Measurements from ENCODE around the gene EGFL7. TPM values are rescaled to one million over a fixed set of nuclear protein-coding genes. Genes with fewer than 3 reads are reported as not detected.

EGFL7 gene
- total RNA-seq, 2 donors from 2014 or later = 31.5 to 34.0 TPM

- Histone ChIP-seq H3K27me3 (ENCODE audit: control insufficient read depth, insufficient read depth, low read length, poor library complexity, severe bottlenecking) (peaks cover 73% of the 10 kb centered on the region), H3K9me3 (ENCODE audit: control insufficient read depth, low read length) (no peaks in the 10 kb centered on the region), H3K27ac (ENCODE audit: low read depth, low read length) (no peak overlapping the region), H3K4me3 (ENCODE audit: low read length) (no peak overlapping the region), H3K9ac (ENCODE audit: extremely low read depth, low read length, poor library complexity, severe bottlenecking) (no peak overlapping the region), H3K36me3 (ENCODE audit: control insufficient read depth, insufficient read depth, low read length) (no peaks in the 10 kb centered on the region), H3K4me1 (ENCODE audit: control insufficient read depth, insufficient read depth, low read length) (peaks cover 9% of the 10 kb centered on the region)
- WGBS, 2 experiments (ENCODE audit: insufficient coverage in 1 of 2, insufficient read length in 1 of 2) = 82 to 86% methylated on average over 9 to 23 of the region's 30 CpGs
- no peaks in the 10 kb centered on the region for H3K36me3 Mint-ChIP-seq (ENCODE audit: low read depth)
- H3K4me1 Mint-ChIP-seq = no peaks in the 10 kb centered on the region
- no peak overlapping the region for H3K27ac Mint-ChIP-seq
- no peak for DNase-seq
- no peak for TF ChIP-seq CTCF (conservative IDR thresholded peaks at IDR 0.05)
- no peaks in the 10 kb centered on the region for H3K9me3 Mint-ChIP-seq
- H3K27me3 Mint-ChIP-seq (ENCODE audit: insufficient read depth) = peaks cover 57% of the 10 kb centered on the region
- H3K4me3 Mint-ChIP-seq = no peak overlapping the region
These were observed 36.5 kb upstream of the EGFL7 start for GRCh38 chr9:136626066-136626725.

- Histone ChIP-seq H3K4me1 (ENCODE audit: control insufficient read depth, insufficient read depth, low read length) (peaks cover 9% of the 10 kb centered on the region), H3K27ac (ENCODE audit: low read depth, low read length) (peak overlapping the region; percentile 44), H3K4me3 (ENCODE audit: low read length) (no peak overlapping the region), H3K36me3 (ENCODE audit: control insufficient read depth, insufficient read depth, low read length) (no peaks in the 10 kb centered on the region), H3K9me3 (ENCODE audit: control insufficient read depth, low read length) (no peaks in the 10 kb centered on the region), H3K27me3 (ENCODE audit: control insufficient read depth, insufficient read depth, low read length, poor library complexity, severe bottlenecking) (peaks cover 73% of the 10 kb centered on the region), H3K9ac (ENCODE audit: extremely low read depth, low read length, poor library complexity, severe bottlenecking) (no peak overlapping the region)
- DNase-seq = peak; percentile 84
- H3K27ac Mint-ChIP-seq = no peak overlapping the region
- WGBS, 2 experiments (ENCODE audit: insufficient coverage in 1 of 2, insufficient read length in 1 of 2) = 63 to 79% methylated on average over 15 to 25 of the region's 25 CpGs
- no peaks in the 10 kb centered on the region for H3K4me1 Mint-ChIP-seq
- H3K36me3 Mint-ChIP-seq (ENCODE audit: low read depth) = no peaks in the 10 kb centered on the region
- peaks cover 56% of the 10 kb centered on the region for H3K27me3 Mint-ChIP-seq (ENCODE audit: insufficient read depth)
- no peaks in the 10 kb centered on the region for H3K9me3 Mint-ChIP-seq
- no peak overlapping the region for H3K4me3 Mint-ChIP-seq
- peak; percentile 58 for TF ChIP-seq CTCF (conservative IDR thresholded peaks at IDR 0.05)
These were observed 35.7 kb upstream of the EGFL7 start for GRCh38 chr9:136626740-136627642.

GRCh38 chr9:136627703-136628102 lies 35.0 kb upstream of the EGFL7 start:
- Histone ChIP-seq H3K36me3 (ENCODE audit: control insufficient read depth, insufficient read depth, low read length) (no peaks in the 10 kb centered on the region), H3K27ac (ENCODE audit: low read depth, low read length) (no peak overlapping the region), H3K4me3 (ENCODE audit: low read length) (no peak overlapping the region), H3K4me1 (ENCODE audit: control insufficient read depth, insufficient read depth, low read length) (peaks cover 9% of the 10 kb centered on the region), H3K27me3 (ENCODE audit: control insufficient read depth, insufficient read depth, low read length, poor library complexity, severe bottlenecking) (peaks cover 67% of the 10 kb centered on the region), H3K9ac (ENCODE audit: extremely low read depth, low read length, poor library complexity, severe bottlenecking) (no peak overlapping the region), H3K9me3 (ENCODE audit: control insufficient read depth, low read length) (no peaks in the 10 kb centered on the region)
- H3K27ac Mint-ChIP-seq = no peak overlapping the region
- H3K27me3 Mint-ChIP-seq (ENCODE audit: insufficient read depth) = peaks cover 52% of the 10 kb centered on the region
- no peak for TF ChIP-seq CTCF (conservative IDR thresholded peaks at IDR 0.05)
- no peaks in the 10 kb centered on the region for H3K36me3 Mint-ChIP-seq (ENCODE audit: low read depth)
- no peaks in the 10 kb centered on the region for H3K9me3 Mint-ChIP-seq
- H3K4me3 Mint-ChIP-seq = no peak overlapping the region
- no peaks in the 10 kb centered on the region for H3K4me1 Mint-ChIP-seq
- WGBS, 2 experiments (ENCODE audit: insufficient coverage in 1 of 2, insufficient read length in 1 of 2) = 90 to 95% methylated on average over 2 to 17 of the region's 17 CpGs
- no peak for DNase-seq
